ENCODE measurements around the gene SPAAR.
"Not testable (repeated sequence)": the region's sequence is repeated elsewhere in the genome, so short reads cannot be mapped to it uniquely, and the experiment has no call there.

SPAAR gene

DNA sequence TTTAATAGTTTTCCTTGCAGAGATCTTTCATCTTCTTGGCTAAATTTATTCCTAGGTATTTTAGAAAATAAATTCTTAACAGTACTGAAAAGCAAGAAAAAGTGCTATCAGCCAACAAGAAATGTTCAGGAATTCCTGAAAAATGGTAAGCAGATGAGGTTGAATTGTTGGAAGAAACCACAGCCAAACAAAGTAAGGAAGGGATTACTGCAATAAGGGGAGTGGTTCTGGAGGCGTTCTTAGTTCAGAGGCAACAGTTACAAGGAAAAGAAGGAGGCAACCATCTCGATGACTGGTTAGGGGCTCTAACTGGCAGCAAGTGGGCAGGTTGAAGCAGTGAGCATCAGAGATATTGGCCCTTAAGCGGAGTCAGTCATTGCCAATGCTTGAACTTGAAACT is 26.3 kb upstream of the SPAAR start:
- Histone ChIP-seq H3K4me1 (peaks cover 7% of the 10 kb centered on the region), H3K36me3 (replicated peaks) (no peaks in the 10 kb centered on the region), H3K9me3 (no peaks in the 10 kb centered on the region), H3K4me3 (no peak overlapping the region), H3K27me3 (ENCODE audit: low read depth) (peaks cover 7% of the 10 kb centered on the region)
- in situ Hi-C loops (cut with MboI; ENCODE audit: low sequenced_read_pairs): loop anchor here (5.0 kb wide), 1 partner anchor 91 kb away; the partner anchor contains the start of gene NPR2
- no peak for DNase-seq (ENCODE audit: low spot score in 2 of 2)

DNA sequence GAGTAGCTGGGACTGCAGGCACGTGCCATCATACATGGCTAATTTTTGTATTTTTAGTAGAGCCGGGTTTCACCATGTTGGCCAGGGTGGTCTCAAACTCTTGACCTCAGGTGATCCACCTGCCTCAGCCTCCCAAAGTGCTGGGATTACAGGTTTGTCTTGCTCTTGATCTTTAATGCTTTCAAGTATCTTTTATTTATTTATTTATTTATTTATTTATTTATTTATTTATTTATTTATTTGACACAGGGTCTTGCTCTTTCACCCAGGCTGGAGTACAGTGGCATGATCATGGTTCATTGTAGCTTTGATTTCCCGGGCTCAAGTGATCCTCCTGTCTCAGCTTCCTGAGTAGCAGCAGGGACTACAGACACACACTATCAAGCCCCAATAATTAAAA is 24.4 kb upstream of the SPAAR start:
- H3K27me3 ChIP-seq (ENCODE audit: low read depth); H3K4me3 ChIP-seq; DNase-seq (ENCODE audit: low spot score in 2 of 2); H3K36me3 ChIP-seq (replicated peaks); H3K4me1 ChIP-seq; H3K9me3 ChIP-seq: not testable (repeated sequence)
- in situ Hi-C loops (cut with MboI; ENCODE audit: low sequenced_read_pairs): loop anchor here (5.0 kb wide), 1 partner anchor 93 kb away; the partner anchor contains the start of gene NPR2

DNA sequence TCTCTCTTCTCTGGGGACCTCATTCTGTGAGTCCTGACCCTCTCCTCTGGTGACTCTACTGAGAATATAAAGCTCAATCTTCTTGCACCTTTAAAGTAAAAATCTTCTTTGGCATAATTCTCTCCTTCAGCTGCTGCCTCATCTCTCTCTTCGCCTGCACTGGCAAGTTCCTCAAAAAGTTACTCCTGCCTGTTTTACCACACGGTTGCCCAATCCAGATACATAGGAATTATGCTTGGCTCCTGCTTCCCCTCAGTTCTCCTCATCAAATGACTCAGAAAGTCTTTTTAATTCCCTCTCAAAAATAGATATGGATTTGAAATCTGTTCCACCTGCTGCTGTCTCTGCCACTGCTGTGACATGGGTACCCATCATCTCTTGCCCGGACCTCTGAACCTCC is 17.6 kb upstream of the SPAAR start:
- H3K9me3 ChIP-seq: no peaks in the 10 kb centered on the region
- no peaks in the 10 kb centered on the region for H3K36me3 ChIP-seq (replicated peaks)
- H3K4me3 ChIP-seq: no peak overlapping the region
- peaks cover 9% of the 10 kb centered on the region; the same call in 1 of the 2 replicates for H3K27me3 ChIP-seq (ENCODE audit: low read depth)
- in situ Hi-C loops (cut with MboI; ENCODE audit: low sequenced_read_pairs): no loop called here
- DNase-seq (ENCODE audit: low spot score in 2 of 2): no peak
- peaks cover 5% of the 10 kb centered on the region for H3K4me1 ChIP-seq

- H3K27me3 ChIP-seq (ENCODE audit: low read depth): peaks cover 9% of the 10 kb centered on the region; the same call in 1 of the 2 replicates
- no peaks in the 10 kb centered on the region for H3K36me3 ChIP-seq (replicated peaks)
- in situ Hi-C loops (cut with MboI; ENCODE audit: low sequenced_read_pairs): no loop called here
- H3K4me1 ChIP-seq: peaks cover 5% of the 10 kb centered on the region
- DNase-seq (ENCODE audit: low spot score in 2 of 2): no peak
- H3K9me3 ChIP-seq: no peaks in the 10 kb centered on the region
- H3K4me3 ChIP-seq: no peak overlapping the region
Measured at GRCh38 chr9:35892051-35892450, 17.2 kb upstream of the SPAAR start.

- Histone ChIP-seq H3K27me3 (ENCODE audit: low read depth) (peaks cover 16% of the 10 kb centered on the region), H3K4me1 (peaks cover 5% of the 10 kb centered on the region), H3K9me3 (0 out of 2 replicates have a peak, but pooled peaks cover 3% of the 10 kb centered on the region), H3K36me3 (replicated peaks) (no peaks in the 10 kb centered on the region), H3K4me3 (no peak overlapping the region)
- DNase-seq (ENCODE audit: low spot score in 2 of 2): no peak
- in situ Hi-C loops (cut with MboI; ENCODE audit: low sequenced_read_pairs): no loop called here
Measured at GRCh38 chr9:35896570-35896969, 12.7 kb upstream of the SPAAR start.

DNA sequence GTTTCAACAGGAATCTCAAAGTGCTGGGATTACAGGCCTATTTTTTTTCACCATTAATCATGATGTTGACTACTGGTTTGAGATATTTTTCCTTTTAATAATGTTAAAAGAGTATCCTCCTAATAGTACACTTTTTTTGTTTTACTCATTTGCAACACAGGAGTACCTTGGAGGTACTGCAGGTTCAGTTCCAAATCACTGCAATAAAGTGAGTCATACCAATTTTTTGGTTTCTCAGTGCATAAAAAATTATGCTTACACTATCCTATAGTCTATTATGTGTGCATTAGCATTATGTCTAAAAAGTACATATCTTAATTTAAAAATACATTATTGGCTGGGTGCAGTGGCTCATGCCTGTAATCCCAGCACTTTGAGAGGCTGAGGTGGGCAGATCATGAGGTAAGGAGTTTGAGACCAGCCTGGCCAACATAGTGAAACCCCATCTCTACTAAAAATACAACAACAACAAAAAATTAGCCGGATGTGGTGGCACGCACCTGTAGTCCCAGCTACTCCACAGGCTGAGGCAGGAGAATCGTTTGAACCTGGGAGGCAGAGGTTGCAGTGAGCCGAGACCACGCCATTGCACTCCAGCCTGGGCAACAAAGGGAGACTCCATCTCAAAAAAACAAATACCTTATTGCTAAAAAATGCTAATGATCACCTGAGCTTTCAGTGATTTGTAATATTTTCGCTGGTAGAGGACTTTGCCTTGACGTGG is 11.8 kb upstream of the SPAAR start:
- in situ Hi-C loops (cut with MboI; ENCODE audit: low sequenced_read_pairs); H3K9me3 ChIP-seq; DNase-seq (ENCODE audit: low spot score in 2 of 2): not testable (repeated sequence)

DNA sequence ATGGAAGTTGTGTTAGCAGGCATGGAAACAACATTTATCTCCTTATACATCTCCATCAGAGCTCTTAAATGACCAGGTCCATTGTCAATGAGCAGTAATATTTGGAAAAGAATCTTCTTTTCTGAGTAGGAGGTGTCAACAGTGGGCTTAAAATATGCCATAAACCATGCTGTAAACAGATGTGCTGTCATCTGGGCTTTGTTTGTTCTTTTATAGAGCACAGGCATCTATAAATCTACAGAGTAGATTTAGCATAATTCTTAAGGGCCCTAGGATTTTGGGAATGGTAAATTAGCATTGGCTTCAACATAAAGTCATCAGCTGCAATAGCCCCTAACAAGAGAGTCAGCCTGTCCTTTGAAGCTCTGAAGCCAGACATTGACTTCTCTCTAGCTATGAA is 11.0 kb upstream of the SPAAR start:
- no peak for DNase-seq (ENCODE audit: low spot score in 2 of 2)
- 0 out of 2 replicates have a peak, but pooled peaks cover 3% of the 10 kb centered on the region for H3K9me3 ChIP-seq
- in situ Hi-C loops (cut with MboI; ENCODE audit: low sequenced_read_pairs): no loop called here
- H3K4me1 ChIP-seq: peaks cover 5% of the 10 kb centered on the region
- no peaks in the 10 kb centered on the region for H3K36me3 ChIP-seq (replicated peaks)
- no peak overlapping the region for H3K4me3 ChIP-seq
- peaks cover 21% of the 10 kb centered on the region for H3K27me3 ChIP-seq (ENCODE audit: low read depth)

More for the DNA sequence above, 11.8 kb upstream of the SPAAR start:
- H3K36me3 ChIP-seq (replicated peaks); H3K4me3 ChIP-seq; H3K4me1 ChIP-seq: not testable (repeated sequence)
- peaks cover 23% of the 10 kb centered on the region for H3K27me3 ChIP-seq (ENCODE audit: low read depth)

DNA sequence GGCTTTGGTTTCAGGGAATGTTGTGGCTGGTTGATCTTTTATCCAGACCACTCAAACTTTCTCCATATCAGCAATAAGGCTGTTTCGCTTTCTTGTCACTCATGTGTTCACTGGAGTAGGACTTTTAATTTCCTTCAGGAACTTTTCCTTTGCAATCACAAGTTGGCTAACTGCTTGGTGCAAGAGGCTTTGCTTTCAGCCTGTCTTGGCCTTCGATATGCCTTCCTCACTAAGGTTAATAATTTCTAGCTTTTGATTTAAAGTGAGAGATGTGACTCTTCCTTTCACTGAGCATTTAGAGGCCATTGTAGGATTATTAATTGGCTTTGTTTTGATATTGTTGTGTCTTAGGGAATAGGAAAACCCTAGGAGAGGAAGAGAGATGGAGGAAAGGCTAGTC is 10.3 kb upstream of the SPAAR start:
- peaks cover 5% of the 10 kb centered on the region for H3K4me1 ChIP-seq
- in situ Hi-C loops (cut with MboI; ENCODE audit: low sequenced_read_pairs): no loop called here
- H3K27me3 ChIP-seq (ENCODE audit: low read depth): peaks cover 21% of the 10 kb centered on the region
- no peak overlapping the region for H3K4me3 ChIP-seq
- H3K9me3 ChIP-seq: 0 out of 2 replicates have a peak, but pooled peaks cover 3% of the 10 kb centered on the region
- DNase-seq (ENCODE audit: low spot score in 2 of 2): no peak
- no peaks in the 10 kb centered on the region for H3K36me3 ChIP-seq (replicated peaks)

GRCh38 chr9:35903049-35903448 is 6.2 kb upstream of the SPAAR start:
- Histone ChIP-seq H3K36me3 (replicated peaks) (no peaks in the 10 kb centered on the region), H3K27me3 (ENCODE audit: low read depth) (peaks cover 16% of the 10 kb centered on the region), H3K9me3 (no peaks in the 10 kb centered on the region), H3K4me1 (peaks cover 10% of the 10 kb centered on the region), H3K4me3 (no peak overlapping the region)
- DNase-seq (ENCODE audit: low spot score in 2 of 2): peak; percentile 48 to 50
- in situ Hi-C loops (cut with MboI; ENCODE audit: low sequenced_read_pairs): loop anchor here (10.0 kb wide), 1 partner anchor 122 kb away; no protein-coding TSS in a partner anchor

DNA sequence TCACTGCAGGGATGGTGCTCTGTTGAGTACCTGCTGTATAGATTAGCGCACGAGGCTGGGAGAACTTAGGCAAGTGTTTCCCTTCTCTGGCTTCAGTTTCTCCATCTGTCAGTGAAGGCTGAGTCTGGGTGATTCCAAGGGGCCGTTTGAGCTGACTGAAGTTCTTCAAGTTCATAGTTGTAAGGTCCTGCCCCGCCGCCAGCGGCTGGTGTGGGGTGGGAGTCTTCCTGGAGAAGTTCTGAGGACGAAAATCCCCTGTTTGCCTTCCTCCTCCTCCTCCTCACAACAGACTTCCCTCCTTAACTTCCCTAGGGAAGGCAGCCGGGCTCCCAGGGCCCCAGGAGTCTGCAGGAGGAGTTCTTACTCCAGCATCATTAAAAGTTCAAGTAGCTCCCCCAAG is 5.0 kb upstream of the SPAAR start:
- H3K4me1 ChIP-seq: peaks cover 15% of the 10 kb centered on the region
- peaks cover 14% of the 10 kb centered on the region for H3K27me3 ChIP-seq (ENCODE audit: low read depth)
- no peak for DNase-seq (ENCODE audit: low spot score in 2 of 2)
- in situ Hi-C loops (cut with MboI; ENCODE audit: low sequenced_read_pairs): loop anchor here (10.0 kb wide), 1 partner anchor 120 kb away; no protein-coding TSS in a partner anchor
- H3K36me3 ChIP-seq (replicated peaks): no peaks in the 10 kb centered on the region
- H3K4me3 ChIP-seq: no peak overlapping the region
- no peaks in the 10 kb centered on the region for H3K9me3 ChIP-seq

- Histone ChIP-seq H3K27me3 (ENCODE audit: low read depth) (peaks cover 14% of the 10 kb centered on the region), H3K9me3 (no peaks in the 10 kb centered on the region), H3K4me3 (no peak overlapping the region), H3K4me1 (peaks cover 15% of the 10 kb centered on the region), H3K36me3 (replicated peaks) (no peaks in the 10 kb centered on the region)
- DNase-seq (ENCODE audit: low spot score in 2 of 2): no peak
- in situ Hi-C loops (cut with MboI; ENCODE audit: low sequenced_read_pairs): loop anchor here (5.0 to 10.0 kb wide), 2 partner anchors 42 to 120 kb away; no protein-coding TSS in a partner anchor
Measured at GRCh38 chr9:35905051-35905781, 4.1 kb upstream of the SPAAR start.

DNA sequence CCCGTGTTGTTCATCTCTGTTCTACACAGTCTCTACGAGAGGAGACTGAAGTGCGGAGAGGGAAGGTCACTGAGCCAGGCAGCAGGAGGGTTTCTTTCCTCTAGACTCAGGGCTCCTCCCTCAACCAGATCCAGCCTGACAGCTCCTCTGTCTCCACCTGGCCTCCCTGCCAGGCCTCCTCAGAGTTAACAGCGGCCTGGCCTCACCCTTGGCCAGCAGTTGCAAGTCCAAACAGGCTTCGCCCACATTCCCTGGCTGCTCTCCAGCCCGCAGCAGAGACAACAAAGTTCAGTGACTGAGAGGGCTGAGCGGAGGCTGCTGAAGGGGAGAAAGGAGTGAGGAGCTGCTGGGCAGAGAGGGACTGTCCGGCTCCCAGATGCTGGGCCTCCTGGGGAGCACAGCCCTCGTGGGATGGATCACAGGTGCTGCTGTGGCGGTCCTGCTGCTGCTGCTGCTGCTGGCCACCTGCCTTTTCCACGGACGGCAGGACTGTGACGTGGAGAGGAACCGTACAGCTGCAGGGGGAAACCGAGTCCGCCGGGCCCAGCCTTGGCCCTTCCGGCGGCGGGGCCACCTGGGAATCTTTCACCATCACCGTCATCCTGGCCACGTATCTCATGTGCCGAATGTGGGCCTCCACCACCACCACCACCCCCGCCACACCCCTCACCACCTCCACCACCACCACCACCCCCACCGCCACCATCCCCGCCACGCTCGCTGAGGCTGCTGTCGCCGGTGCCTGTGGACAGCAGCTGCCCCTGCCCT is 3.2 kb upstream of the SPAAR start, which contains the start of gene HRCT1:
Gene HRCT1, plus strand, starts transcription at position 291 of the 768 bp plus-strand sequence. Its CDS starts 86 bp downstream, at position 377.
- H3K4me1 ChIP-seq: peaks cover 15% of the 10 kb centered on the region
- no peak within 1 kb of the TSS for H3K4me3 ChIP-seq
- H3K9me3 ChIP-seq: no peaks in the 10 kb centered on the region
- H3K36me3 ChIP-seq (replicated peaks): no peaks in the 10 kb centered on the region
- peaks cover 9% of the 10 kb centered on the region for H3K27me3 ChIP-seq (ENCODE audit: low read depth)
- no peak for DNase-seq (ENCODE audit: low spot score in 2 of 2)
- in situ Hi-C loops (cut with MboI; ENCODE audit: low sequenced_read_pairs): loop anchor here (5.0 to 10.0 kb wide), 2 partner anchors 41 to 119 kb away; no protein-coding TSS in a partner anchor

DNA sequence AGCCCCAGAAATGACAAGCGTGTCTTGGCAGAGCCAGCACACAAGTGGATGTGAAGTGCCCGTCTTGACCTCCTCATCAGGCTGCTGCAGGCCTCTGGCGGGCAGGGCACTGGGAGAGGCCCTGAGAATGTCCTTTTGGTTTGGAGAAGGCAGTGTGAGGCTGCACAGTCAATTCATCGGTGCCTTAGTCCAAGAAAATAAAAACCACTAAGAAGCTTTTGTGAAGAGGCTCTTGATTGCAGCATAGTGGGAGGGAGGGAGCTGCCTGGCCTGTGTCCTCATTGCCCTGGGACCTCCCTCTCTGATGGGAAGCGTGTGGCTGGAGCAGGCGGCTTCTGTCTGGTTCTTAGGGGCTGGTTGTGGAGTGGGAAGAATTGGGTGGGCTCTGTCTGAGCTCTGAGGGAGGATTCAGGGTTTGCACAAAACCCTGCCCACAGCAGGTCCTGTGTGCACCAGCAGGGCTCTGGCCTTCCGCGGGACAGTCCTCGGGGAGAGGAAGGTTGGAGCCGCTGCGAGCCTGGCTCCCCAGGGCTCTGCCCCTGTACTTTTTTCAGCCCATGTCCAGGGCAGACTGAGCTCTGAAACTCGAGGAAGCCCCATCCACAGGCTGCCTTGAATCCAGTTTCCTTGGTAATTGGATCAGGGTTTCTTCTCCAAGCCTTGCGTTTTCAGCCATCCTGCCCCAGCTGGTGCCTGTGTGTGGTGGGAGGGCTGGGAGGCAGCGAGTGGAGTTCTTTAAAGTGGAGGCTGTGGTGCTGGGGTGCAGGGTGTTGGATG is 2.2 kb upstream of the SPAAR start:
- H3K9me3 ChIP-seq: no peaks in the 10 kb centered on the region
- H3K36me3 ChIP-seq (replicated peaks): no peaks in the 10 kb centered on the region
- peaks cover 15% of the 10 kb centered on the region for H3K4me1 ChIP-seq
- no peak overlapping the region for H3K4me3 ChIP-seq
- H3K27me3 ChIP-seq (ENCODE audit: low read depth): peaks cover 3% of the 10 kb centered on the region
- no peak for DNase-seq (ENCODE audit: low spot score in 2 of 2)
- in situ Hi-C loops (cut with MboI; ENCODE audit: low sequenced_read_pairs): loop anchor here (5.0 to 10.0 kb wide), 2 partner anchors 40 to 118 kb away; no protein-coding TSS in a partner anchor

Data from HAP-1 (cell line).